HCT116 (cell line): ENCODE data around the gene PROX2. TPM values are rescaled to one million over a fixed set of nuclear protein-coding genes. Genes with fewer than 3 reads are reported as not detected.

Experiments
- ATAC-seq: fragments of 200-7000 bp; cut with Tn5 transposase; 2 replicates; pipeline ENCODE4 v1.9.1; 2020; ENCODE audit warnings: mild to moderate bottlenecking, moderate library complexity
- BruUV-seq: library from RNA; stranded (reverse); fragments of 400-500 nt; replicated peaks from 2 replicates; lab custom pipeline; 2021; lab: Mats Ljungman, UMichigan
- CTCF ChIA-PET: fragments of 300-600 bp; sonication (Branson Sonifier 250); formaldehyde crosslinking; loops from one replicate; lab custom pipeline; 2021; ENCODE audit warnings: antibody characterized with exemption; lab: Charles Lee
- POLR2A ChIA-PET: fragments of 300-600, 350-600 bp; sonication (Branson Sonifier 250); formaldehyde crosslinking; loops from one replicate; lab custom pipeline; 2021; ENCODE audit warnings: antibody characterized with exemption; lab: Charles Lee
- RAD21 ChIA-PET, 2 experiments: fragments of 300-600 bp; sonication (Branson Sonifier 250); formaldehyde crosslinking; loops; one replicate each; lab custom pipeline; 2023; ENCODE audit warnings: low total read pairs in 2 of 2; ENCODE audit not compliant: uncharacterized antibody in 2 of 2, unreplicated experiment in 2 of 2, low non-redundant PET in 1 of 2; lab: Charles Lee
- DNase-seq: peaks from one replicate; pipeline ENCODE4 v3.0.0-alpha.2; 2010; ENCODE audit warnings: low read depth, low spot score
- H2AFZ ChIP-seq: fragments of 200-600 bp; shearing (Covaris generic), sonication (generic); 2 replicates; pipeline ENCODE4 v1.6.1; 2017; ENCODE audit warnings: low read depth, mixed run types, mixed read lengths, antibody characterized with exemption, low read length; ENCODE audit not compliant: poor library complexity, severe bottlenecking
- H3K27ac ChIP-seq: 2 replicates; pipeline ENCODE4 v1.5.1; 2012; ENCODE audit warnings: low read depth, low read length
- H3K27me3 ChIP-seq: fragments of 200-600 bp; sonication (generic); 2 replicates; pipeline ENCODE4 v1.6.1; 2016; ENCODE audit warnings: mixed run types, low read length, mixed read lengths; ENCODE audit not compliant: insufficient read depth
- H3K36me3 ChIP-seq, 2 experiments: fragments of 200-500 bp in 1 of 2; fragments of 200-600 bp in 1 of 2; sonication (Bioruptor generic) in 1 of 2; sonication (generic) in 1 of 2; 2 replicates each; pipeline versions ENCODE4 v1.5.1 to v1.6.1; 2014 to 2016; ENCODE audit warnings: low read length in 2 of 2, inconsistent platforms in 1 of 2, mixed read lengths in 1 of 2, mixed run types in 1 of 2; ENCODE audit not compliant: insufficient read depth in 2 of 2, control insufficient read depth in 1 of 2
- H3K4me1 ChIP-seq, 2 experiments: fragments of 200-600 bp in 1 of 2; sonication (generic) in 1 of 2; 2 replicates each; pipeline versions ENCODE4 v1.5.1 to v1.6.1; 2012 to 2017; ENCODE audit warnings: low read length in 2 of 2, inconsistent platforms in 1 of 2, mild to moderate bottlenecking in 1 of 2, mixed read lengths in 1 of 2, mixed run types in 1 of 2, moderate library complexity in 1 of 2; ENCODE audit not compliant: insufficient read depth in 2 of 2, control insufficient read depth in 1 of 2
- H3K4me2 ChIP-seq: fragments of 200-600 bp; sonication (generic); 2 replicates; pipeline ENCODE4 v1.6.1; 2017; ENCODE audit warnings: mixed run types, low read length, mixed read lengths
- H3K4me3 ChIP-seq, 2 experiments: fragments of 200-600 bp in 1 of 2; sonication (generic) in 1 of 2; replicated peaks in 1 of 2; 2 replicates each; pipeline ENCODE4 v1.5.1; 2011 to 2016; ENCODE audit warnings: low read length in 2 of 2, control low read depth in 1 of 2, low read depth in 1 of 2, mild to moderate bottlenecking in 1 of 2, mixed read lengths in 1 of 2, mixed run types in 1 of 2
- H3K79me2 ChIP-seq: fragments of 200-600 bp; sonication (generic); 2 replicates; pipeline ENCODE4 v1.6.1; 2017; ENCODE audit warnings: mild to moderate bottlenecking, mixed run types, low read length, moderate library complexity, mixed read lengths; ENCODE audit not compliant: insufficient read depth
- H3K9ac ChIP-seq: fragments of 200-600 bp; sonication (generic); 2 replicates; pipeline ENCODE4 v1.6.1; 2016; ENCODE audit warnings: low read length, mixed read lengths
- H3K9me2 ChIP-seq: fragments of 200-600 bp; sonication (generic), shearing (Covaris generic); 2 replicates; pipeline ENCODE4 v1.6.1; 2017; ENCODE audit warnings: mixed run types, mild to moderate bottlenecking, moderate library complexity; ENCODE audit not compliant: insufficient read depth
- H3K9me3 ChIP-seq, 2 experiments: fragments of 200-500 bp in 1 of 2; fragments of 200-600 bp in 1 of 2; sonication (Bioruptor generic) in 1 of 2; sonication (generic) in 1 of 2; 2 replicates each; pipeline ENCODE4 v1.6.1; 2014 to 2017; ENCODE audit warnings: low read length in 2 of 2, mixed read lengths in 2 of 2, inconsistent platforms in 1 of 2, low read depth in 1 of 2, mild to moderate bottlenecking in 1 of 2, mixed run types in 1 of 2, moderate library complexity in 1 of 2; ENCODE audit not compliant: control insufficient read depth in 1 of 2, insufficient read depth in 1 of 2
- H4K20me1 ChIP-seq: fragments of 200-600 bp; sonication (generic), shearing (Covaris generic); 2 replicates; pipeline ENCODE4 v1.6.1; 2017; ENCODE audit warnings: mixed run types, mild to moderate bottlenecking, moderate library complexity; ENCODE audit not compliant: insufficient read depth
- JUND ChIP-seq: IDR thresholded peaks from 2 replicates; pipeline ENCODE4 v1.6.1; 2012
- RAD21 ChIP-seq: IDR thresholded peaks from 2 replicates; pipeline ENCODE4 v1.6.1; 2012; ENCODE audit warnings: low read depth, mild to moderate bottlenecking
- REST ChIP-seq: IDR thresholded peaks from 2 replicates; pipeline ENCODE4 v1.6.1; 2012; ENCODE audit warnings: low read depth
- SRF ChIP-seq: IDR thresholded peaks from 2 replicates; pipeline ENCODE4 v1.6.1; 2012; ENCODE audit warnings: low read depth
- YY1 ChIP-seq: IDR thresholded peaks from 2 replicates; pipeline ENCODE4 v1.6.1; 2011; ENCODE audit warnings: low read length, low read depth, moderate library complexity, mild to moderate bottlenecking; ENCODE audit not compliant: insufficient replicate concordance; ENCODE audit errors: extremely low read depth
- intact Hi-C: fragments of 100-400 bp; cut with micrococcal nuclease; formaldehyde crosslinking; loops from 2 replicates; pipeline ENCODE4 v1.10.0; 2022
- total RNA-seq: library from RNA; stranded (reverse); gene quantifications from one replicate; pipeline ENCODE4 v1.2.1, GENCODE V29; 2021; ENCODE audit not compliant: unreplicated experiment

PROX2 gene
- total RNA-seq, 1 experiment from 2014 or later = not detected

- BruUV-seq = no TSS peak
- ChIA-PET POLR2A (no interaction called here), CTCF (interaction anchor here (1.7 kb wide), 1 partner anchor 59 kb away, joined by 4 read pairs; no protein-coding TSS in a partner anchor), RAD21 (no interaction called here)
- ATAC-seq = no peak
- no peak overlapping the region for H2AFZ ChIP-seq
- H3K27ac ChIP-seq = no peak overlapping the region
- H3K4me3 ChIP-seq = no peak overlapping the region
- no peak overlapping the region for H3K4me2 ChIP-seq
- no peak for DNase-seq
- no peaks in the 10 kb centered on the region for H4K20me1 ChIP-seq
- no peaks in the 10 kb centered on the region for H3K27me3 ChIP-seq
- peaks cover 0 to 12% of the 10 kb centered on the region in 2 experiments; a peak in 2 of 4 replicates for H3K4me1 ChIP-seq
- no peaks in the 10 kb centered on the region for H3K9me2 ChIP-seq
- H3K79me2 ChIP-seq = no peaks in the 10 kb centered on the region
- H3K36me3 ChIP-seq = no peaks in the 10 kb centered on the region
- no peak for TF ChIP-seq RAD21
- no peak for TF ChIP-seq SRF
- no peak for TF ChIP-seq JUND
- TF ChIP-seq REST = no peak
- no peak for TF ChIP-seq YY1
- H3K9me3 ChIP-seq = no peaks in the 10 kb centered on the region
- intact Hi-C loops = no loop called here
- no peak overlapping the region for H3K9ac ChIP-seq
Observed at GRCh38 chr14:74920281-74920680, 44.3 kb upstream of the PROX2 start.
